Fibroblast of lung (primary cell): ENCODE results near the gene FCER2. TPM values are rescaled to one million over a fixed set of nuclear protein-coding genes. Genes with fewer than 3 reads are reported as not detected.

Source experiments
- DNase-seq, 2 donors: peaks; one replicate each; pipeline versions ENCODE4 v3.0.0 to v3.0.0-alpha.2; 2010; ENCODE audit warnings: low read depth in 2 of 2
- H2AFZ ChIP-seq: 2 replicates; pipeline ENCODE4 v1.5.1; 2012; ENCODE audit warnings: low read length, control low read depth, inconsistent platforms
- H3K27ac ChIP-seq: 2 replicates; pipeline ENCODE4 v1.5.1; 2011; ENCODE audit warnings: low read length, control low read depth; ENCODE audit not compliant: insufficient read depth
- H3K27me3 ChIP-seq: 2 replicates; pipeline ENCODE4 v1.5.1; 2011; ENCODE audit warnings: mild to moderate bottlenecking, low read length; ENCODE audit not compliant: control insufficient read depth, insufficient read depth
- H3K36me3 ChIP-seq: 2 replicates; pipeline ENCODE4 v1.5.1; 2011; ENCODE audit warnings: low read length; ENCODE audit not compliant: control insufficient read depth, insufficient read depth
- H3K4me1 ChIP-seq: 2 replicates; pipeline ENCODE4 v1.5.1; 2011; ENCODE audit warnings: low read length; ENCODE audit not compliant: control insufficient read depth, insufficient read depth; ENCODE audit errors: extremely low read depth
- H3K4me2 ChIP-seq: 2 replicates; pipeline ENCODE4 v1.5.1; 2011; ENCODE audit warnings: low read length, control low read depth; ENCODE audit not compliant: insufficient read depth; ENCODE audit errors: extremely low read depth
- H3K4me3 ChIP-seq, 4 experiments: fragments of 200-600 bp in 1 of 4; sonication (generic) in 1 of 4; replicated peaks in 1 of 4; 2 replicates each; pipeline ENCODE4 v1.5.1; 2011 to 2016; ENCODE audit warnings: low read length in 4 of 4, low read depth in 3 of 4, mild to moderate bottlenecking in 3 of 4, control low read depth in 2 of 4, inconsistent platforms in 1 of 4, mixed read lengths in 1 of 4; ENCODE audit not compliant: insufficient read depth in 1 of 4; ENCODE audit errors: control extremely low read depth in 1 of 4
- H3K79me2 ChIP-seq: 2 replicates; pipeline ENCODE4 v1.5.1; 2012; ENCODE audit warnings: mild to moderate bottlenecking, low read length, inconsistent platforms; ENCODE audit not compliant: control insufficient read depth, insufficient read depth
- H3K9ac ChIP-seq: 2 replicates; pipeline ENCODE4 v1.5.1; 2011; ENCODE audit warnings: mild to moderate bottlenecking, low read length, control low read depth; ENCODE audit not compliant: insufficient read depth
- H3K9me3 ChIP-seq: 2 replicates; pipeline ENCODE4 v1.5.1; 2012; ENCODE audit warnings: low read depth, low read length; ENCODE audit not compliant: control insufficient read depth, insufficient read depth
- H4K20me1 ChIP-seq: 2 replicates; pipeline ENCODE4 v1.5.1; 2011; ENCODE audit warnings: low read length; ENCODE audit not compliant: control insufficient read depth, insufficient read depth; ENCODE audit errors: extremely low read depth
- EZH2 ChIP-seq: IDR thresholded peaks from 2 replicates; pipeline ENCODE4 v1.5.1; 2012; ENCODE audit warnings: low read length, control low read depth, mild to moderate bottlenecking; ENCODE audit errors: missing control alignments
- polyA plus RNA-seq, 2 donors: library from polyadenylated mRNA; depleted of rRNA in 1 of 2; stranded (reverse) in 1 of 2; unstranded in 1 of 2; fragments of >200 nt; gene quantifications; 2 replicates each; pipeline ENCODE4 v1.2.1, GENCODE V29; 2011 to 2012; ENCODE audit warnings: missing spikeins in 1 of 2
- total RNA-seq: library from RNA; depleted of rRNA; stranded (reverse); fragments of >200 nt; gene quantifications from 2 replicates; pipeline ENCODE4 v1.2.1, GENCODE V29; 2014
- TF ChIP-seq, protein P1 (sequence below), 2 donors: IDR thresholded peaks in 1 of 2; conservative IDR thresholded peaks in 1 of 2; 1 replicate in 1 of 2; 2 replicates in 1 of 2; pipeline ENCODE4 v1.5.1; 2011 to 2012; ENCODE audit warnings: low read length in 2 of 2, control low read depth in 1 of 2, inconsistent platforms in 1 of 2, low read depth in 1 of 2, mild to moderate bottlenecking in 1 of 2

The FCER2 gene
- total and polyA plus RNA-seq, 2 donors (not counting 1 experiment from before 2014, with no cell fraction given): not detected

DNA sequence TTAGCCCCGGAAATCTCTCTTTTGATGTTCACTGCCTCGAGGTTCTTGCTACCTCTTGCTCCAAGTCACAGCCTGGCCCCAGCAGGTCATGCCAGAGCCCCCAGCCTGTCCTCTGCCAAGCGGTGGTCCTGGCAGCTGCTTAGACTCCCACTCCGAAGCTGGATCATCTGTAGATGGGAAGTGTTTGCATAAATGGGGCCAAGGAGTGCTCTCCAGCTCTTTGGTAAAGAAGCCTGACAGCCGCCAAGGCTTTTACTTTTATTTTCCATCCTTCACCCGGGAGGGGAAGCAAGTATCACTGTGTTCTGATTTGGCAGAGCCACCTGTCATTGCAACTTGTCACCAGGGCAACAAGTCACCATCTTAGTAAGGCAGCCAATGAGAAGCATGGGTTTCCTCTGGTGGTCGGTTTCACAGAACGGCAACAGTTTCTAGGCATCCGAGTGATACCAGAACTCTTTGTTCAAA lies 43.7 kb downstream of the FCER2 start:
- Histone ChIP-seq H3K79me2 (no peaks in the 10 kb centered on the region), H3K4me3 (no peak overlapping the region), H3K27me3 (no peaks in the 10 kb centered on the region), H3K36me3 (no peaks in the 10 kb centered on the region), H3K9me3 (no peaks in the 10 kb centered on the region), H3K4me1 (no peaks in the 10 kb centered on the region), H2AFZ (no peak overlapping the region), H3K27ac (no peak overlapping the region), H3K9ac (no peak overlapping the region), H4K20me1 (no peaks in the 10 kb centered on the region), H3K4me2 (no peak overlapping the region)
- DNase-seq: no peak
- no peak for TF ChIP-seq EZH2
- TF ChIP-seq, protein P1, sequence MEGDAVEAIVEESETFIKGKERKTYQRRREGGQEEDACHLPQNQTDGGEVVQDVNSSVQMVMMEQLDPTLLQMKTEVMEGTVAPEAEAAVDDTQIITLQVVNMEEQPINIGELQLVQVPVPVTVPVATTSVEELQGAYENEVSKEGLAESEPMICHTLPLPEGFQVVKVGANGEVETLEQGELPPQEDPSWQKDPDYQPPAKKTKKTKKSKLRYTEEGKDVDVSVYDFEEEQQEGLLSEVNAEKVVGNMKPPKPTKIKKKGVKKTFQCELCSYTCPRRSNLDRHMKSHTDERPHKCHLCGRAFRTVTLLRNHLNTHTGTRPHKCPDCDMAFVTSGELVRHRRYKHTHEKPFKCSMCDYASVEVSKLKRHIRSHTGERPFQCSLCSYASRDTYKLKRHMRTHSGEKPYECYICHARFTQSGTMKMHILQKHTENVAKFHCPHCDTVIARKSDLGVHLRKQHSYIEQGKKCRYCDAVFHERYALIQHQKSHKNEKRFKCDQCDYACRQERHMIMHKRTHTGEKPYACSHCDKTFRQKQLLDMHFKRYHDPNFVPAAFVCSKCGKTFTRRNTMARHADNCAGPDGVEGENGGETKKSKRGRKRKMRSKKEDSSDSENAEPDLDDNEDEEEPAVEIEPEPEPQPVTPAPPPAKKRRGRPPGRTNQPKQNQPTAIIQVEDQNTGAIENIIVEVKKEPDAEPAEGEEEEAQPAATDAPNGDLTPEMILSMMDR (conservative IDR thresholded peaks at IDR 0.05 in 1 of 2, IDR thresholded peaks at IDR 0.05 in 1 of 2; ENCODE audit: low read depth in 1 of 2, low read length in 2 of 2): no peak

DNA sequence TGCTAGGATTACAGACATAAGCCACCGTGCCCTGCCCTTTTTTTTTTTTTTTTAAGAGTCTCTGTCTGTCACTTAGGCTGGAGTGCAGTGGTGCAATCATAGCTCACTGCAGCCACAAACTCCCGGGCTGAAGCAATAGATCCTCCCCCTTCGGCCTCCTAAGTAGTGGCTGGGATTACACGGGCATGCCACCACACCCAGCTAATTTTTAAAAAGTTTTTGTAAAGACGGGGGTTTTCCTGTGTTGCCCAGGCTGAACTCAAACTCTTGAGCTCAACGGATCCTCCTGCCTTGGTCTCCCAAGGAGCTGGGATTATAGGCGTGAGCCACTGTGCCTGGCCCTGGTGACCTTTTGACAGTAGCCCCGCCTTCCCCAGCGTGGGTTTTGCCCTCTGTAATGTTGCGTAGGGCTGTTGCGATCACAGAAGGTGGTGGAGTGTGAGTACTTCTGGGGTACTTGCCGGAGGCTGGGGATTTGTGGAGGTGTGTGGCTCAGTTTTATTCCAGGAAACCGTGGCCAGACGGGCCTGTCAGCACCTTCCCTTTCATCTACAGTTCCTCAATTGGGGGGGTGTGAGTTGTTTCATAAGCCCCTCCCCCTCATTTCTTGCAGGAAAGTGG lies 44.7 kb downstream of the FCER2 start:
- H4K20me1 ChIP-seq: no peaks in the 10 kb centered on the region
- H3K4me3 ChIP-seq: no peak overlapping the region
- H3K27ac ChIP-seq: no peak overlapping the region
- H3K27me3 ChIP-seq: no peaks in the 10 kb centered on the region
- no peaks in the 10 kb centered on the region for H3K79me2 ChIP-seq
- no peaks in the 10 kb centered on the region for H3K9me3 ChIP-seq
- H3K4me2 ChIP-seq: no peak overlapping the region
- H2AFZ ChIP-seq: no peak overlapping the region
- TF ChIP-seq, protein P1 (conservative IDR thresholded peaks at IDR 0.05 in 1 of 2, IDR thresholded peaks at IDR 0.05 in 1 of 2; ENCODE audit: low read depth in 1 of 2, low read length in 2 of 2): no peak
- TF ChIP-seq EZH2: no peak
- H3K4me1 ChIP-seq: peaks cover 2% of the 10 kb centered on the region
- DNase-seq: peak in 1 of 2 donors; percentile 8
- H3K9ac ChIP-seq: no peak overlapping the region
- no peaks in the 10 kb centered on the region for H3K36me3 ChIP-seq

DNA sequence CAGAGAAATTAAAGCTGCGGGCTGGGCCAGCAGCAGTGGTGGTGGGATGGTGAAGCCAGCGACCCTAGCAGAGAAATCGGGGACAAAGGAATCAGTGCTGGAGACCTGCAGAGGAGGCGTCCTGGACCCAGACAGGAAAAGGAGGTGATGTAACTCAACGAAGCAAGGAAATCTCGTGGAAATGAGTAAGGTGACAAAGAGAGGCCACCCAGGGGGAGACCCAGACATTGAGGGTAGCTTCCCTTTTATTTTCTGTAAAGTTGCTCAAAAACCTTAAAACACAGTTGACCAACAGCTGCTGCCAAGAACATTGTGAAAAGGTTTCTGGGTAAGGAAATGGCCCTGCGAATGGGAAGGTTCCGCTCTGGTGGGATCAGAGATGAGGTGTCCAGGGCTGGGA lies 46.4 kb downstream of the FCER2 start:
- Histone ChIP-seq H3K27me3 (no peaks in the 10 kb centered on the region), H3K4me1 (peaks cover 3% of the 10 kb centered on the region), H3K79me2 (no peaks in the 10 kb centered on the region), H3K36me3 (no peaks in the 10 kb centered on the region), H4K20me1 (no peaks in the 10 kb centered on the region), H3K27ac (no peak overlapping the region), H2AFZ (no peak overlapping the region), H3K9ac (no peak overlapping the region), H3K4me2 (no peak overlapping the region), H3K9me3 (no peaks in the 10 kb centered on the region), H3K4me3 (no peak overlapping the region)
- TF ChIP-seq, protein P1 (conservative IDR thresholded peaks at IDR 0.05 in 1 of 2, IDR thresholded peaks at IDR 0.05 in 1 of 2; ENCODE audit: low read depth in 1 of 2, low read length in 2 of 2): no peak
- no peak for TF ChIP-seq EZH2
- no peak for DNase-seq
